LNCaP clone FGC (cell line): ENCODE data around the gene CEACAM4.

ENCODE experiments used
- DNase-seq: peaks from one replicate; pipeline ENCODE4 v3.0.0-alpha.2; 2011; ENCODE audit warnings: low read depth
- H3K4me3 ChIP-seq: 2 replicates; pipeline ENCODE4 v1.5.1; 2011; ENCODE audit warnings: mild to moderate bottlenecking, low read depth, low read length, control low read depth
- CTCF ChIP-seq: IDR thresholded peaks from 2 replicates; pipeline ENCODE4 v1.5.1; 2012; ENCODE audit warnings: mild to moderate bottlenecking; ENCODE audit not compliant: control insufficient read depth, insufficient read depth; ENCODE audit errors: extremely low read depth

The CEACAM4 gene

GRCh38 chr19:41649827-41650226 is 23.0 kb upstream of the CEACAM4 start:
- no peak for DNase-seq
- no peak overlapping the region for H3K4me3 ChIP-seq
- no peak for TF ChIP-seq CTCF

- TF ChIP-seq CTCF: peak; percentile 25; the same call in 1 of the 2 replicates
- DNase-seq: no peak
- H3K4me3 ChIP-seq: no peak overlapping the region
Observed at GRCh38 chr19:41646589-41647204, 19.8 kb upstream of the CEACAM4 start.

GRCh38 chr19:41641879-41642485 is 15.1 kb upstream of the CEACAM4 start:
- TF ChIP-seq CTCF: peak; percentile 81
- no peak overlapping the region for H3K4me3 ChIP-seq
- no peak for DNase-seq

- no peak for TF ChIP-seq CTCF
- no peak overlapping the region for H3K4me3 ChIP-seq
- DNase-seq: no peak
Observed at GRCh38 chr19:41638641-41639081, 11.8 kb upstream of the CEACAM4 start.

GRCh38 chr19:41637484-41637883 is 10.6 kb upstream of the CEACAM4 start:
- no peak for DNase-seq
- no peak overlapping the region for H3K4me3 ChIP-seq
- no peak for TF ChIP-seq CTCF

GRCh38 chr19:41627966-41628675 is 1.2 kb upstream of the CEACAM4 start:
- H3K4me3 ChIP-seq: no peak overlapping the region
- no peak for DNase-seq
- no peak for TF ChIP-seq CTCF

GRCh38 chr19:41626278-41626677 is 596 bp downstream of the CEACAM4 start:
- no peak for DNase-seq
- no peak overlapping the region for H3K4me3 ChIP-seq
- TF ChIP-seq CTCF: no peak
